ENCODE data around the gene KCTD7. TPM values are rescaled to one million over a fixed set of nuclear protein-coding genes. Genes with fewer than 3 reads are reported as not detected.
"Not testable (repeated sequence)": the region's sequence is repeated elsewhere in the genome, so short reads cannot be mapped to it uniquely, and the experiment has no call there.

The KCTD7 gene
- polyA plus RNA-seq, 1 donor: 20.1 TPM

GRCh38 chr7:66653719-66654274 is 25.1 kb downstream of the KCTD7 start:
- H3K36me3 ChIP-seq (ENCODE audit: control insufficient read depth, insufficient read depth, low read length); DNase-seq; H3K4me1 ChIP-seq (ENCODE audit: control insufficient read depth, insufficient read depth, low read length); H3K27me3 ChIP-seq (ENCODE audit: control insufficient read depth, insufficient read depth, low read length); H3K9me3 ChIP-seq (ENCODE audit: control insufficient read depth, low read depth, low read length): not testable (repeated sequence)
- Histone ChIP-seq H3K27ac (ENCODE audit: low read length) (peak overlapping the region; percentile 98), H3K4me3 (ENCODE audit: low read length) (peak overlapping the region; percentile 96)
- 0% methylated on average over 2 of the region's 41 CpGs for WGBS (ENCODE audit: insufficient coverage, low lambda C conversion rate)

DNA sequence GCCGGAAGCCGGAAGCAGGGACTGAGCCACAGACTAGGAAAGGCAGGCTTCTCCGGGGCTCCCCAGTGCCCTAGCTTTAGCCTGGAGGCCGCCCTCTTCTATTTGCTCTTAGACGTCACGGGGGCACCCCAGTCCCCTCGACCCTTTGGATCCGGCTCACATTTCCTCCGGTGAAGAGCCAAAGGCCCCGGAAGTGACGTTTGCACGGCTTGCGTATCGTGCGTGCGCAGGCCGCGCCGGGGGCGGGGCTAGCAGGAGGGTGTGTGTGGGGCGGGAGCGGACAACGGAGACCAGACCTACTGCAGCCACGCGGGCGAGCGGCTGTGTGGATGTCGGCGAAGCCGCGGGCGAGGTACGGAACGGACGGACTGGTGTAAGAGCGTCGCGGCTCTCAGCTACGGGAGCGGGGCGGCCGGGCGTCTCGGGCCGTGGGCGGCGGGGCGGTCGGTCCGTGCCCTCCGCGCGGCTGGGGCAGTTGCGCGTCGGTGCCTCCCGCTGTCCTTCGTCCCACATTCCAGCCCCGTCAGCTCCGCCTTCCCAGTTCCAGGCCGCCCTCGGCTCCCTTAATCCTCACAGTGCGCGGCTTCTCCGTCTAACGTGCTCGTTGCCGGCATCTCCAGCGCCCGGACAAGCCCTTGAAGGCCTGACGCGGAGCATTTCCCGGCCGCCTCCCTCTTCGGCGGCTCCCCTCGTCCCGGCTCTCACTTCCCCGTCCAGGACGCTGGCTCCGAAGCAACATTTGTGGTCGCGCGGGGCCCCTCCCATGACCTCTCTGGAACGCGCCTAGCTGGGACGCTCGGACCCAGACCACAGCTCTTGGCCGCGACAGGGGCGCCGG is 25.8 kb downstream of the KCTD7 start:
- Histone ChIP-seq H3K4me1 (ENCODE audit: control insufficient read depth, insufficient read depth, low read length) (peaks cover 4% of the 10 kb centered on the region), H3K36me3 (ENCODE audit: control insufficient read depth, insufficient read depth, low read length) (peaks cover 2% of the 10 kb centered on the region), H3K27me3 (ENCODE audit: control insufficient read depth, insufficient read depth, low read length) (no peaks in the 10 kb centered on the region), H3K4me3 (ENCODE audit: low read length) (peak overlapping the region; percentile 96), H3K9me3 (ENCODE audit: control insufficient read depth, low read depth, low read length) (no peaks in the 10 kb centered on the region), H3K27ac (ENCODE audit: low read length) (peak overlapping the region; percentile 98)
- no CpG with 5 or more reads among the region's 92 CpGs for WGBS (ENCODE audit: insufficient coverage, low lambda C conversion rate)
- peak; percentile 99 to 100 for DNase-seq

- not testable (repeated sequence) for H3K36me3 ChIP-seq (ENCODE audit: control insufficient read depth, insufficient read depth, low read length); H3K27me3 ChIP-seq (ENCODE audit: control insufficient read depth, insufficient read depth, low read length); H3K9me3 ChIP-seq (ENCODE audit: control insufficient read depth, low read depth, low read length); H3K4me1 ChIP-seq (ENCODE audit: control insufficient read depth, insufficient read depth, low read length)
- peak in 1 of 2 donors; percentile 23 for DNase-seq
- H3K4me3 ChIP-seq (ENCODE audit: low read length): peak overlapping the region; percentile 96
- H3K27ac ChIP-seq (ENCODE audit: low read length): peak overlapping the region; percentile 98
- no CpG with 5 or more reads among the region's 28 CpGs for whole genome bisulfite sequencing (ENCODE audit: insufficient coverage, low lambda C conversion rate)
Measured at GRCh38 chr7:66655113-66655806, 26.6 kb downstream of the KCTD7 start.

GRCh38 chr7:66655826-66656485 is 27.3 kb downstream of the KCTD7 start:
- H3K4me1 ChIP-seq (ENCODE audit: control insufficient read depth, insufficient read depth, low read length); H3K36me3 ChIP-seq (ENCODE audit: control insufficient read depth, insufficient read depth, low read length); DNase-seq; H3K9me3 ChIP-seq (ENCODE audit: control insufficient read depth, low read depth, low read length); H3K27me3 ChIP-seq (ENCODE audit: control insufficient read depth, insufficient read depth, low read length): not testable (repeated sequence)
- Histone ChIP-seq H3K4me3 (ENCODE audit: low read length) (peak overlapping the region; percentile 96), H3K27ac (ENCODE audit: low read length) (peak overlapping the region; percentile 98)
- no CpG with 5 or more reads among the region's 11 CpGs for WGBS (ENCODE audit: insufficient coverage, low lambda C conversion rate)

- H3K36me3 ChIP-seq (ENCODE audit: control insufficient read depth, insufficient read depth, low read length): peaks cover 7% of the 10 kb centered on the region
- no peaks in the 10 kb centered on the region for H3K27me3 ChIP-seq (ENCODE audit: control insufficient read depth, insufficient read depth, low read length)
- DNase-seq: no peak
- peaks cover 4% of the 10 kb centered on the region for H3K4me1 ChIP-seq (ENCODE audit: control insufficient read depth, insufficient read depth, low read length)
- H3K27ac ChIP-seq (ENCODE audit: low read length): no peak overlapping the region
- peaks cover 2% of the 10 kb centered on the region for H3K9me3 ChIP-seq (ENCODE audit: control insufficient read depth, low read depth, low read length)
- no peak overlapping the region for H3K4me3 ChIP-seq (ENCODE audit: low read length)
- 40% methylated on average over 2 of the region's 2 CpGs for WGBS (ENCODE audit: insufficient coverage, low lambda C conversion rate)
Measured at GRCh38 chr7:66657798-66658197, 29.1 kb downstream of the KCTD7 start.

GRCh38 chr7:66662646-66663264 is 34.1 kb downstream of the KCTD7 start:
- no peak overlapping the region for H3K4me3 ChIP-seq (ENCODE audit: low read length)
- H3K4me1 ChIP-seq (ENCODE audit: control insufficient read depth, insufficient read depth, low read length): no peaks in the 10 kb centered on the region
- H3K9me3 ChIP-seq (ENCODE audit: control insufficient read depth, low read depth, low read length): peaks cover 4% of the 10 kb centered on the region
- WGBS (ENCODE audit: insufficient coverage, low lambda C conversion rate): no CpG with 5 or more reads among the region's 16 CpGs
- H3K27ac ChIP-seq (ENCODE audit: low read length): no peak overlapping the region
- H3K36me3 ChIP-seq (ENCODE audit: control insufficient read depth, insufficient read depth, low read length): peaks cover 7% of the 10 kb centered on the region
- H3K27me3 ChIP-seq (ENCODE audit: control insufficient read depth, insufficient read depth, low read length): no peaks in the 10 kb centered on the region
- DNase-seq: no peak

- Histone ChIP-seq H3K36me3 (ENCODE audit: control insufficient read depth, insufficient read depth, low read length) (peaks cover 11% of the 10 kb centered on the region), H3K27me3 (ENCODE audit: control insufficient read depth, insufficient read depth, low read length) (no peaks in the 10 kb centered on the region), H3K4me3 (ENCODE audit: low read length) (no peak overlapping the region), H3K27ac (ENCODE audit: low read length) (no peak overlapping the region), H3K4me1 (ENCODE audit: control insufficient read depth, insufficient read depth, low read length) (peaks cover 15% of the 10 kb centered on the region), H3K9me3 (ENCODE audit: control insufficient read depth, low read depth, low read length) (peaks cover 4% of the 10 kb centered on the region)
- WGBS (ENCODE audit: insufficient coverage, low lambda C conversion rate): no CpG with 5 or more reads among the region's 24 CpGs
- no peak for DNase-seq
Measured at GRCh38 chr7:66664590-66665293, 36.1 kb downstream of the KCTD7 start.

DNA sequence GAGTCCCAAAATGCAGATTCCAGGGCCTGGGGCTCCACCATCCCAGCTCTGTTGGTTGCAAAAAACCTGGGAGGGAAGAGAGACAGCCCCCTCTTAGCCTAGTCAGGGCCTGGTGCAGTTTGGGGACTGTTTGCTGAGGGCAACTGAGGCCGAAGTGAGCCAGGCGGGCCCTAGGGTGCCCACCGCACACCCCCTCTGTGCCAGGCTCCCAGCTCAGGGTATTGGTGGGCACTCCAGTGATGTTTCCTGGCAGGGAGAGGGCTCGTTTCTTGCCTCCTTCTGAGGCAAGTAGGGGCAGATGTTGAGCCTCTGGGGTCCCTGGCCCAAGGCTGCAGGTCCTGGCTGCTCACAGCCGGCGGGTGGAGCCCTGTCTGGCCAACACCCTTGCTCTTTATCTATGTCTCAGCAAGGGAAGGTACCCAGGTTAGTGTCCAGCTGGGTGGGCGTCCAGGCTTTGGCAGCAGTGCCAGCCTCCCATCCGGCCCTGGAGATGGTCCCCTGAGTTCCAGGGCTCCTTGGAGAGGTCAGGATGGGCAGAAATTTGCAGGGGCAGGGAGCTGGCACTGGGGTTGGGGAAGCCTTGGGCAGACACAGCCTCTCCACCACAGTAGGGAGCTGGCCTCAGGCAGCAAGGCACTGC is 37.8 kb downstream of the KCTD7 start:
- Histone ChIP-seq H3K9me3 (ENCODE audit: control insufficient read depth, low read depth, low read length) (peaks cover 4% of the 10 kb centered on the region), H3K27ac (ENCODE audit: low read length) (no peak overlapping the region), H3K36me3 (ENCODE audit: control insufficient read depth, insufficient read depth, low read length) (peaks cover 11% of the 10 kb centered on the region), H3K4me3 (ENCODE audit: low read length) (no peak overlapping the region), H3K27me3 (ENCODE audit: control insufficient read depth, insufficient read depth, low read length) (no peaks in the 10 kb centered on the region), H3K4me1 (ENCODE audit: control insufficient read depth, insufficient read depth, low read length) (peaks cover 24% of the 10 kb centered on the region)
- WGBS (ENCODE audit: insufficient coverage, low lambda C conversion rate): no CpG with 5 or more reads among the region's 8 CpGs
- no peak for DNase-seq

DNA sequence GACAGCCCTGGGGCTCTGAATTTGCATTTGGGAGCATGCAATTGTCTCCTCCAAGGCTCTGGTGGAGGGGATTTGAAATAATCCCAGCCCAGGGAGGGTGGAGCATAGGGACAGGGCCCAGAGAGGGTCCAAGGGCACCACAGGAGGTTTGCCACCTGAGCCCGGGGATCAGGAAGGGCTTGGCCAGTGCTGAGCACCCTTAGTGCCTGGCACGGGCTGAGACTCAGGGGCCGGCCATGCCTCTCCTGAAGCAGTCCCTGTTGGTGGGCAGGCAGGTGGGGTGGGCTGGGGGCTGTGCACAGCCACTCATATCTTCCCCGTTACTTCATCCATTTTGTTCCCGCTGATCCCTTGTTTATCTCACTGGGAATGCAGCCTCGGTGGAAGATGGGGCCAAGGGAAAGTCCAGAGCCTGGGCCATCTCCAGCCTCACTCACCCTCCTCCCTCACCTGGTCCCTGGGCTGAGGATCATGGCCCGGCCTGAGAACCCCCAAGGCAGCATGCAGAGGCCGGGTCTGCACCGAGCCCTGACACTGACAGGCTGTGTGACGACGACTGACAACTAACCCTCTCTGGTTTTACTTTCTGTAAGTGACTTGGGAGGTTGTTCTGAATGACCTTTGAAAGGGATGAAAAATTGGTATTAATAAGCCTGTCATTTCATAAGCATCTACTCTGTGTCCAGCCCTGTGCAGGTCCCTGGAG is 38.5 kb downstream of the KCTD7 start:
- Histone ChIP-seq H3K4me3 (ENCODE audit: low read length) (no peak overlapping the region), H3K4me1 (ENCODE audit: control insufficient read depth, insufficient read depth, low read length) (peaks cover 27% of the 10 kb centered on the region), H3K9me3 (ENCODE audit: control insufficient read depth, low read depth, low read length) (peaks cover 4% of the 10 kb centered on the region), H3K27me3 (ENCODE audit: control insufficient read depth, insufficient read depth, low read length) (no peaks in the 10 kb centered on the region), H3K27ac (ENCODE audit: low read length) (no peak overlapping the region), H3K36me3 (ENCODE audit: control insufficient read depth, insufficient read depth, low read length) (peaks cover 11% of the 10 kb centered on the region)
- no CpG with 5 or more reads among the region's 11 CpGs for WGBS (ENCODE audit: insufficient coverage, low lambda C conversion rate)
- DNase-seq: no peak
